Measurements from ENCODE around the gene ARMC2. TPM values are rescaled to one million over a fixed set of nuclear protein-coding genes. Genes with fewer than 3 reads are reported as not detected.

ARMC2 gene
- total RNA-seq, 4 donors from 2014 or later: 3.1 to 11.1 (median 5.7) TPM

- Histone ChIP-seq H3K4me1 (peaks cover 0 to 30% (median 5%) of the 10 kb centered on the region in 4 donors), H3K36me3 (no peaks in the 10 kb centered on the region), H3K27me3 (no peaks in the 10 kb centered on the region), H3K9me3 (no peaks in the 10 kb centered on the region), H3K4me3 (no peak overlapping the region), H3K27ac (peak overlapping the region in 2 of 4 donors; percentile 30 to 50)
- 54 to 66% methylated on average over 3 of the region's 3 CpGs for WGBS, 2 donors
- DNase-seq (ENCODE audit: low spot score in 2 of 2): no peak
- TF ChIP-seq EP300 (IDR thresholded peaks at IDR 0.05) (no peak), POLR2A (IDR thresholded peaks at IDR 0.05) (no peak)
- TF ChIP-seq, protein P1, sequence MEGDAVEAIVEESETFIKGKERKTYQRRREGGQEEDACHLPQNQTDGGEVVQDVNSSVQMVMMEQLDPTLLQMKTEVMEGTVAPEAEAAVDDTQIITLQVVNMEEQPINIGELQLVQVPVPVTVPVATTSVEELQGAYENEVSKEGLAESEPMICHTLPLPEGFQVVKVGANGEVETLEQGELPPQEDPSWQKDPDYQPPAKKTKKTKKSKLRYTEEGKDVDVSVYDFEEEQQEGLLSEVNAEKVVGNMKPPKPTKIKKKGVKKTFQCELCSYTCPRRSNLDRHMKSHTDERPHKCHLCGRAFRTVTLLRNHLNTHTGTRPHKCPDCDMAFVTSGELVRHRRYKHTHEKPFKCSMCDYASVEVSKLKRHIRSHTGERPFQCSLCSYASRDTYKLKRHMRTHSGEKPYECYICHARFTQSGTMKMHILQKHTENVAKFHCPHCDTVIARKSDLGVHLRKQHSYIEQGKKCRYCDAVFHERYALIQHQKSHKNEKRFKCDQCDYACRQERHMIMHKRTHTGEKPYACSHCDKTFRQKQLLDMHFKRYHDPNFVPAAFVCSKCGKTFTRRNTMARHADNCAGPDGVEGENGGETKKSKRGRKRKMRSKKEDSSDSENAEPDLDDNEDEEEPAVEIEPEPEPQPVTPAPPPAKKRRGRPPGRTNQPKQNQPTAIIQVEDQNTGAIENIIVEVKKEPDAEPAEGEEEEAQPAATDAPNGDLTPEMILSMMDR (IDR thresholded peaks at IDR 0.05): no peak
These were observed 56.5 kb downstream of the ARMC2 start for GRCh38 chr6:108904741-108905140.

GRCh38 chr6:108914235-108915022 lies 66.2 kb downstream of the ARMC2 start:
- TF ChIP-seq POLR2A (IDR thresholded peaks at IDR 0.05): no peak
- TF ChIP-seq, protein P1 (IDR thresholded peaks at IDR 0.05): peak in 2 of 5 experiments; percentile 11 to 26
- Histone ChIP-seq H3K27me3 (no peaks in the 10 kb centered on the region), H3K4me1 (peaks cover 0 to 4% (median 0%) of the 10 kb centered on the region in 4 donors), H3K9me3 (no peaks in the 10 kb centered on the region), H3K27ac (peak overlapping the region in 1 of 4 donors; percentile 25), H3K36me3 (no peaks in the 10 kb centered on the region), H3K4me3 (no peak overlapping the region)
- 50 to 51% methylated on average over 4 of the region's 4 CpGs for WGBS, 2 donors
- no peak for DNase-seq (ENCODE audit: low spot score in 2 of 2)

DNA sequence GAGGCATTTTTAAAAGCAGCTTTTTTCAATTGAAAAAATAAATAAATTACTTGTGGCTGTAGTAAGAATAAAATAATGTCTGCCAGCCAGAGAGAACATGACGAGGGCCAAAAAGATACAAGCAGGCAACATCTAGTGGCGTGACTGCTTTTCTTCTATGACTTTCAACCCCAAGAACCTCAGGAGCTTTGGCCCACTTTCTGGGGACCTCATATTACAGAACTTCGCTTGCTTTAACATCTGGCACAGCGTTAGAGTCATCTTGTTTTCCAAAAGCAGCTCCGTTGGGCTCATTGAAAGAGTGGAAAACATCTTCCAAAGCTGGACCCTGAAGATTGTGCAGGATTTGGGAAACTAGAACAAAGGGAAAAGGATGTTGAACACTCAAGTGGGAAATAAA lies 67.0 kb downstream of the ARMC2 start:
- Histone ChIP-seq H3K36me3 (no peaks in the 10 kb centered on the region), H3K27me3 (no peaks in the 10 kb centered on the region), H3K9me3 (no peaks in the 10 kb centered on the region), H3K27ac (no peak overlapping the region), H3K4me1 (peaks cover 0 to 4% (median 0%) of the 10 kb centered on the region in 4 donors), H3K4me3 (no peak overlapping the region)
- TF ChIP-seq POLR2A (IDR thresholded peaks at IDR 0.05) (no peak), EP300 (IDR thresholded peaks at IDR 0.05) (no peak)
- TF ChIP-seq, protein P1 (IDR thresholded peaks at IDR 0.05): no peak
- 88 to 94% methylated on average over 5 of the region's 5 CpGs for WGBS, 2 donors
- no peak for DNase-seq (ENCODE audit: low spot score in 2 of 2)

DNA sequence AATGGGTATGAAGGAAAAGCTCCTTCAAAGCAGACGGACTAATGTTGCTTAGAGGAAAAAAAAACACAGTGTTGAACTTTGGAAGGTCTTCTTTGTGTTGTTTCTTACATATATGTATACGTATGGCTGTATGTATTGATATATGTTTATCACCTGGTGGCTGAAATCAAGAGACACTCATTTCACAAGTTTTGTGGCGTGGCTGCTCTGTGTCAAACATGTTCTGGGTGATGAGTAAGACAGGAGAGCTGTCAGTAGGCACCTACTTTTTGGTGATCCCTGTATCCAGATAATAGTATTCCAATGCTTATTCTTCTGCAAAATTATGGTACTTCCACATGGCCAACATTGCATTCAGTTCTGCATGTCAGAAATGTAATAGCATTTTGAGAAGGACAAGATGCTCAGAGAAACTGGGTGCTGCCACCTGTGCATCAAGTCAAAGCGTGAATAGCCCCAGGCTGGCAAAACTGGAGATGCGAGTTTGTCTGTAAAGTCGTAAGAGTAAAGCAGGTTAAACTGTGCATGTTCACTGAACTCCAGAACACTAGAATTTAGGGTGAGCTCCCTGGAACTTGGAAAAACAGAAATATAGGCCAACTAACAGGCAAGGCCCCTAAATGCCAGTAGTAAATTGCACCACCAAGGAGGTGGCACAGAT lies 67.9 kb downstream of the ARMC2 start:
- 88 to 91% methylated on average over 6 of the region's 6 CpGs for WGBS, 2 donors

More for the DNA sequence above, 67.9 kb downstream of the ARMC2 start:
- no peak for DNase-seq (ENCODE audit: low spot score in 2 of 2)
- Histone ChIP-seq H3K36me3 (no peaks in the 10 kb centered on the region), H3K27ac (no peak overlapping the region), H3K4me3 (no peak overlapping the region), H3K4me1 (peaks cover 0 to 8% (median 5%) of the 10 kb centered on the region in 4 donors), H3K27me3 (no peaks in the 10 kb centered on the region), H3K9me3 (no peaks in the 10 kb centered on the region)
- TF ChIP-seq, protein P1 (IDR thresholded peaks at IDR 0.05): no peak
- no peak for TF ChIP-seq EP300 (IDR thresholded peaks at IDR 0.05)
- TF ChIP-seq POLR2A (IDR thresholded peaks at IDR 0.05): no peak

Data from tibial nerve (tissue), 4 donors.